ENCODE data around the gene PLPPR1.

- no peak for TF ChIP-seq YY1 (IDR thresholded peaks at IDR 0.05)
- TF ChIP-seq CTCF (IDR thresholded peaks at IDR 0.05; ENCODE audit: low read depth, low read length, missing input control): no peak
- no peak for TF ChIP-seq REST (IDR thresholded peaks at IDR 0.05)
- TF ChIP-seq RAD21 (IDR thresholded peaks at IDR 0.05): no peak
- no peak for TF ChIP-seq JUND (IDR thresholded peaks at IDR 0.05)
- no peak for TF ChIP-seq HNF4G (IDR thresholded peaks at IDR 0.05)
- TF ChIP-seq TAF1 (conservative IDR thresholded peaks at IDR 0.05): no peak
These were observed 10.0 kb downstream of the PLPPR1 start for GRCh38 chr9:101038488-101038887.
